OCI-LY3 (cell line): Measurements from ENCODE around the gene IL2RG.

Experiments
- H2AFZ ChIP-seq: fragments of 200-600, 300-600 bp; shearing (Covaris generic); 2 replicates; pipeline ENCODE4 v1.6.0; 2014; ENCODE audit warnings: antibody characterized with exemption, low read depth, low read length
- H3K27ac ChIP-seq: fragments of 200-600, 300-600 bp; sonication (generic); 2 replicates; pipeline ENCODE4 v1.5.1; 2014; ENCODE audit warnings: mild to moderate bottlenecking, low read length, moderate library complexity, mixed read lengths
- H3K27me3 ChIP-seq: fragments of 200-600, 300-600 bp; sonication (generic); 2 replicates; pipeline ENCODE4 v1.6.1; 2014; ENCODE audit warnings: low read depth, low read length, mixed read lengths
- H3K36me3 ChIP-seq: fragments of 200-600, 300-600 bp; sonication (generic); replicated peaks from 2 replicates; pipeline ENCODE3; 2014; ENCODE audit warnings: low read depth, low read length, mixed read lengths
- H3K4me1 ChIP-seq: fragments of 300-600, 200-600 bp; sonication (generic); 2 replicates; pipeline ENCODE4 v1.6.1; 2014; ENCODE audit warnings: low read length, mixed read lengths
- H3K4me2 ChIP-seq: fragments of 200-600, 300-600 bp; sonication (generic); 2 replicates; pipeline ENCODE4 v1.6.1; 2014; ENCODE audit warnings: low read length, mixed read lengths
- H3K4me3 ChIP-seq: fragments of 300-600, 200-600 bp; sonication (generic); 2 replicates; pipeline ENCODE4 v1.5.1; 2014; ENCODE audit warnings: antibody characterized with exemption, mild to moderate bottlenecking, low read length, moderate library complexity
- H3K79me2 ChIP-seq: fragments of 300-600, 200-600 bp; shearing (Covaris generic); 2 replicates; pipeline ENCODE4 v1.6.1; 2014; ENCODE audit warnings: mild to moderate bottlenecking, low read length, mixed read lengths
- H3K9ac ChIP-seq: fragments of 300-600, 200-600 bp; shearing (Covaris generic); 2 replicates; pipeline ENCODE4 v1.6.0; 2014; ENCODE audit warnings: mild to moderate bottlenecking, low read length, moderate library complexity
- H3K9me3 ChIP-seq: fragments of 200-600, 300-600 bp; shearing (Covaris generic); 2 replicates; pipeline ENCODE4 v1.6.1; 2014; ENCODE audit warnings: low read length, mixed read lengths; ENCODE audit not compliant: insufficient read depth
- H4K20me1 ChIP-seq: fragments of 200-600, 300-600 bp; sonication (generic); 2 replicates; pipeline ENCODE4 v1.6.1; 2016; ENCODE audit warnings: low read length, mixed read lengths; ENCODE audit not compliant: insufficient read depth
- EZH2phosphoT487 ChIP-seq: fragments of 200-600 bp; shearing (Covaris generic); IDR thresholded peaks from 2 replicates; pipeline ENCODE4 v1.6.1; 2018; ENCODE audit warnings: antibody characterized with exemption, mixed run types, low read depth
- TF ChIP-seq, protein P1 (sequence below): fragments of 200-600, 300-600 bp; sonication (generic); IDR thresholded peaks from 2 replicates; pipeline ENCODE4 v1.5.1; 2014; ENCODE audit warnings: antibody characterized with exemption, low read length, low read depth

Gene IL2RG

DNA sequence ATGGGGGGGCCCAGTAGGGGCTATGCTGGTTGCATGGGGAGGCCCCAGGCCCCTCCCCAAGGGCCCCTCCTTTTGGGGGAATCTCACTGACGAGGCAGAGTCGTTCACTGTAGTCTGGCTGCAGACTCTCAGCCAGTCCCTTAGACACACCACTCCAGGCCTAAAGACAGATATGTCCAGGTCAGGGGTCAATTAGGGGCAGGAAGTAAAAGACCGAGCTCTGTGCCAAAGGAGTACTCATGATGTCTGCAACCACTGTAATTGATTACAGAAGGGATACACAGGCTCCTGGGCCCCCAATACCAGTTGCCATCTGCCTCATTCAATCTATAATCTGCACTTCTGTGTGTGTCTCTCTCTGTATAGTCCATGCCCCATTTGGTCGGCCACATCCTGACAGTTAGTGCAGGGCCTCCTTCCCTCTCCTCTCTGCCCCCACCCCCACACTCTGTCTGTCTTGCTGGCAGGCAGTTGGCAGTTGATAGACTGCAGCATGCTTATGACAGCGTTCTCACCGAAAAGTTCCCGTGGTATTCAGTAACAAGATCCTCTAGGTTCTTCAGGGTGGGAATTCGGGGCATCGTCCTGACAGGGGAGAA, 3.5 kb downstream of the IL2RG start:
- H3K4me3 ChIP-seq = no peak overlapping the region
- no peaks in the 10 kb centered on the region for H4K20me1 ChIP-seq
- H3K36me3 ChIP-seq = peaks cover 24% of the 10 kb centered on the region
- TF ChIP-seq, protein P1, sequence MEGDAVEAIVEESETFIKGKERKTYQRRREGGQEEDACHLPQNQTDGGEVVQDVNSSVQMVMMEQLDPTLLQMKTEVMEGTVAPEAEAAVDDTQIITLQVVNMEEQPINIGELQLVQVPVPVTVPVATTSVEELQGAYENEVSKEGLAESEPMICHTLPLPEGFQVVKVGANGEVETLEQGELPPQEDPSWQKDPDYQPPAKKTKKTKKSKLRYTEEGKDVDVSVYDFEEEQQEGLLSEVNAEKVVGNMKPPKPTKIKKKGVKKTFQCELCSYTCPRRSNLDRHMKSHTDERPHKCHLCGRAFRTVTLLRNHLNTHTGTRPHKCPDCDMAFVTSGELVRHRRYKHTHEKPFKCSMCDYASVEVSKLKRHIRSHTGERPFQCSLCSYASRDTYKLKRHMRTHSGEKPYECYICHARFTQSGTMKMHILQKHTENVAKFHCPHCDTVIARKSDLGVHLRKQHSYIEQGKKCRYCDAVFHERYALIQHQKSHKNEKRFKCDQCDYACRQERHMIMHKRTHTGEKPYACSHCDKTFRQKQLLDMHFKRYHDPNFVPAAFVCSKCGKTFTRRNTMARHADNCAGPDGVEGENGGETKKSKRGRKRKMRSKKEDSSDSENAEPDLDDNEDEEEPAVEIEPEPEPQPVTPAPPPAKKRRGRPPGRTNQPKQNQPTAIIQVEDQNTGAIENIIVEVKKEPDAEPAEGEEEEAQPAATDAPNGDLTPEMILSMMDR = no peak
- H3K27ac ChIP-seq = no peak overlapping the region
- H3K4me2 ChIP-seq = no peak overlapping the region
- no peak overlapping the region for H3K9ac ChIP-seq
- peaks cover 26% of the 10 kb centered on the region for H3K79me2 ChIP-seq
- peaks cover 31% of the 10 kb centered on the region for H3K4me1 ChIP-seq
- no peaks in the 10 kb centered on the region for H3K27me3 ChIP-seq
- H2AFZ ChIP-seq = no peak overlapping the region
- no peaks in the 10 kb centered on the region for H3K9me3 ChIP-seq

DNA sequence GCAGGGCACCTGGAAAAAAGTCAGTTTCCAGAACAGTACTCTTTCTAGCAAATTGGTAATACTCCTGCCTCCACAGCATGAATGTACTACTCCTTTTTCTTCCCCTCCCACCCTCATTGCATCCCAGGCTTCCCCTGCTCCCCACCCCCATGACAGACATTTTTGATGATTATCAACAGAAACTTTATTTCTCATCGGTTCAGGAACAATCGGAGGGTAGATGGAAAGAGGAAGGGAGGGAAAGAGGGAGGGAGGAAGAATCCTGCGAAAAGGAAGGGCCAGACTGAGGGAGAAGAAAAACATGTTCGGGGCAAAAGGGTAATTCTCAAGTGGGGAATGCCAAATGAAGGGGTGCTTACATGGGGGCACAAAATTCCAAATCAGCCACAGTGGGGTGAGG, 4.1 kb downstream of the IL2RG start:
- Histone ChIP-seq H3K9me3 (no peaks in the 10 kb centered on the region), H3K4me1 (peaks cover 25% of the 10 kb centered on the region), H3K36me3 (peaks cover 24% of the 10 kb centered on the region), H3K4me2 (no peak overlapping the region), H3K79me2 (peaks cover 24% of the 10 kb centered on the region), H3K27ac (no peak overlapping the region), H2AFZ (no peak overlapping the region), H3K9ac (no peak overlapping the region), H3K4me3 (no peak overlapping the region), H4K20me1 (no peaks in the 10 kb centered on the region), H3K27me3 (no peaks in the 10 kb centered on the region)
- no peak for TF ChIP-seq EZH2phosphoT487

DNA sequence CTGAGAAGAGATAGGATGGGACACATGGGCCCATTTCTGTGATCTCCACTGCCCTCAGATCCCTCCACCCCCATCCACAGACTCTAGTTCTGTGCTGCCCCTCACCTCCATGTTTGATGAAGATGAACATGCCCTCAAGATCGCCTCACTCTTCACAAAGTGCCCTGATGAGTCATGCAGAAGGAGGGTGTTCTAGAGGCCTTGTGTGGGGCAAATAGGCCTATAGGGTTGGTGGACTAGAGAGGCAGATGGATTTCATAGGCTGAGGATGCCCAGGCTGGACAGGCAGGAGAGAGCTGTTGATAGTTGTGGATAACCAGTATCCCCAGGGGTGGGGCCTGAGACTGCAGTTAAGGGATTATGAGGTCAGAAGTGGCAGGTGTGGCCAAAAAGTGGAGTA, 5.0 kb downstream of the IL2RG start, which contains the start of gene CXorf65:
CXorf65 (minus strand) TSS at position 314 of the 400 bp plus-strand sequence; CDS start at position 130, 184 bp downstream.
- Histone ChIP-seq H3K4me3 (no peak within 1 kb of the TSS), H2AFZ (no peak within 1 kb of the TSS), H3K4me2 (no peak within 1 kb of the TSS), H3K4me1 (peaks cover 19% of the 10 kb centered on the region), H3K9me3 (no peaks in the 10 kb centered on the region), H3K27me3 (no peaks in the 10 kb centered on the region), H3K36me3 (peaks cover 24% of the 10 kb centered on the region), H4K20me1 (no peaks in the 10 kb centered on the region), H3K9ac (no peak within 1 kb of the TSS), H3K79me2 (peaks cover 16% of the 10 kb centered on the region), H3K27ac (no peak within 1 kb of the TSS)
- TF ChIP-seq, protein P1 = no peak
- no peak for TF ChIP-seq EZH2phosphoT487

DNA sequence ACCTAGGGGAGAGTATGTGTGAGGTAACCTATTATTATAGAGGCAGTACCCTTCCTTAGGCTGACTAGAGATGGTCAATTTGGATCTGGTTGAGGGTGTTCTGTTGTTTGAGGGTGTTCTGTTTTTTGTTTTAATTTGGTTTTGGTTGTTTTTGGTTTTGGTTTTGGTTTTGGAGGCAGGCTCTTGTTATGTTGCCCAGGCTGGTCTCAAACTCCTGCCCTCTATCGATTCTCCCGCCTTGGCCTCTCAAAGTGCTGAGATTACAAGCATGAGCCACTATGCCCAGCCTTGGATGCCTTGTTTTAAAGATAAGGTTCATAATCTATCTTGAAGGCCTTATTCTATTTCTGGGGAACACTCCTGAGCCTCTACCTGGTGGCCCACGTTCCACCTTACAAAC, 5.7 kb downstream of the IL2RG start:
- Histone ChIP-seq H3K4me1 (peaks cover 16% of the 10 kb centered on the region), H3K9me3 (no peaks in the 10 kb centered on the region), H3K79me2 (peaks cover 8% of the 10 kb centered on the region), H3K9ac (no peak overlapping the region), H3K27me3 (no peaks in the 10 kb centered on the region), H3K36me3 (peaks cover 24% of the 10 kb centered on the region), H4K20me1 (no peaks in the 10 kb centered on the region), H3K27ac (no peak overlapping the region), H2AFZ (no peak overlapping the region), H3K4me2 (no peak overlapping the region), H3K4me3 (no peak overlapping the region)
- TF ChIP-seq, protein P1 = no peak
- no peak for TF ChIP-seq EZH2phosphoT487
